Esophagus muscularis mucosa (tissue), 4 donors: ENCODE data around the gene ZFP64.

ENCODE experiments used
- CTCF ChIP-seq, 3 experiments: fragments of 200-600 bp in 2 of 3; fragments of 450-650 bp in 1 of 3; sonication (generic) in 2 of 3; IDR thresholded peaks; one replicate each; pipeline ENCODE4 v1.5.1; 2017 to 2019; ENCODE audit warnings: antibody characterized with exemption in 3 of 3, mild to moderate bottlenecking in 2 of 3, moderate library complexity in 1 of 3
- EP300 ChIP-seq: sonication (generic); formaldehyde crosslinking; IDR thresholded peaks from one replicate; pipeline ENCODE4 v1.6.1; 2017; ENCODE audit warnings: antibody characterized with exemption
- POLR2AphosphoS5 ChIP-seq, 2 donors: sonication (generic); formaldehyde crosslinking; IDR thresholded peaks; one replicate each; pipeline ENCODE4 v1.6.1; 2017; ENCODE audit warnings: antibody characterized with exemption in 2 of 2

DNA sequence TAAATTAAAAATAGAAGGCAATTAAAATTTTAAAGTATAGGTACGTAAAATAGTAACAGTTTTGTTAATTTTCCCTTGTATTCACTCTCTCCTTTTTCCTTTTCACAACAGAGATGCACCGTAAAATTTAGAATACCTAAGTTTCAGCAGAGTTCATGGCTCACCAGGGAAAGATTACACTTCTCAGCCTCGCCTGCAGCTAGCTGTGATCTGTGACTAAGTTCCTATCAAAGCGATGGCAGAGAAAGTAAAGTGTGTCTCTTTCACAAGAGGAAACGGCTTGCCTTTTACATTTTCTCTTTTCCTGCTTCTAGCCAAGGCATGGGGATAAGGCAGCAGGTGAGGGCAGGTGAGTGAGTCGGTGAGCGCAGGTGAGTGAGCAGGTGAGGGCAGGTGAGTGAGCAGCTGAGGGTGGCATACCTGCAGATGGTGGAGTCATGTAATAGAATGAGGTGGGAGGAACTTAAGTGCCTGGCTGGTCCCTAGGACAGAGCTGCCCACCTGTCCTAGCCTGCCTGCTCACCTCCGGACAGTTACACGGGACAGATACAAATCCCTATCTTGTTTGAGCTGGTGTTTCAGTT, 30.9 kb downstream of the ZFP64 start:
- no peak for TF ChIP-seq CTCF (IDR thresholded peaks at IDR 0.05)
- no peak for TF ChIP-seq POLR2AphosphoS5 (IDR thresholded peaks at IDR 0.05)
- TF ChIP-seq EP300: no peak
